Measurements from ENCODE around the gene DYNLT5.
A peak's percentile ranks its signal among the peaks of the same experiment; 100 is the strongest.

Gene DYNLT5

DNA sequence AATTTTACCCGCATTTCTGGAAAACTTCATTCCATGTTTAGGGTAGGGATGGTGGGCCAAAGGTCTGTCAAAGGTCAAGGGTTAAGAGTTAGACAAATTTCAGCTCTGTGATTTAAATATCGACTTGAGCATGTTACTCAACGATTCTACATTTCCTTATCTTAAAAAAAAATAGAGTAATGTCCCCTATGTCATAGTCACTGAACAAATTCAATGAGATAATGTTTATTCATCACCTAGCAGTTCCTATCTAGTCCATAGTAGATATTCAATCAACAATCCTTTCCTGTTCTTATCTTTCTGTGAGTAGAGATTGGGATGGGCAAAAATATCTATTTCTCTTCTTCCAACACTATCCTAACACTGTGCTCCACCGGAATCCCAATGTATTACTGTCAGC is 1.1 kb upstream of the DYNLT5 start:
- Histone ChIP-seq H3K36me3 (ENCODE audit: control insufficient read depth, insufficient read depth, low read length) (no peaks in the 10 kb centered on the region), H3K27ac (ENCODE audit: low read depth, low read length) (no peak overlapping the region), H3K27me3 (ENCODE audit: control insufficient read depth, insufficient read depth, low read length) (peaks cover 21% of the 10 kb centered on the region), H3K9me3 (ENCODE audit: control insufficient read depth, insufficient read depth, low read length) (no peaks in the 10 kb centered on the region), H3K4me1 (ENCODE audit: control insufficient read depth, insufficient read depth, low read length) (peaks cover 3% of the 10 kb centered on the region; the same call in 1 of the 2 replicates), H3K9ac (ENCODE audit: low read depth, low read length) (no peak overlapping the region), H3K4me3 (ENCODE audit: low read depth, low read length) (no peak overlapping the region)

DNA sequence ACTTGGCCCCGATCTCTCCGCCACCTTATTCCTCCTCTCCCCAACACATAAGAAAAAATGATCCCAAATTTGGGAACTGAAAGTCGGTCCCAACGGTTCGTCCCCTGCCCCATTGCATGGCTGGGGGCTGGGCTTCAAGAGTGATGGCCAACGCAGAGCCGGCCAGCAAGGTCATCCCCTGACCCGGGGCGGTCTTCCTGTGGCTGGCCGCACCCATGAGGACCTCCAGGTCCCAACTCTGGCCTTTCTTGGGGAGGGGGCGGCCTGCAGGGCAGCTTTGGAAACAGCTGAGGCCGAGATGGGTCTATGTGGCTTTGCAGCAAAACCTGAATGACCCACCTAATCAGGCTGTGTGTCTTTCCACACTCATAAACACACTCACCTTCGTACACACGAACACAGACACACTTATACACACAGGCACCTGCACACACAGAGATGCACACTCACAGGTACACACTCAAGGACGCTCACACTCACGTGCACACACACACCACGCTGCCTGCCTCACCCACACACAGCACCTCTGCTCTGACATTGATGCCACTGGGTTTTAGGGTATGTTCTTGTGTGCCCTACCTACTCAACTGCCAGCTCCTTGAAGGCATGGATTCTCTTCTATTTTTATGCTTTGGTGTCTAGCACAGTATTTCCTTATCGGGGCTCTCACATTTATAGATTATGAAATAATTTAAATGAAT is 562 bp downstream of the DYNLT5 start:
- Histone ChIP-seq H3K4me1 (ENCODE audit: control insufficient read depth, insufficient read depth, low read length) (peaks cover 3% of the 10 kb centered on the region; the same call in 1 of the 2 replicates), H3K9ac (ENCODE audit: low read depth, low read length) (0 out of 2 replicates have a peak overlapping the region, but pooled peaks have one; percentile 23)

DNA sequence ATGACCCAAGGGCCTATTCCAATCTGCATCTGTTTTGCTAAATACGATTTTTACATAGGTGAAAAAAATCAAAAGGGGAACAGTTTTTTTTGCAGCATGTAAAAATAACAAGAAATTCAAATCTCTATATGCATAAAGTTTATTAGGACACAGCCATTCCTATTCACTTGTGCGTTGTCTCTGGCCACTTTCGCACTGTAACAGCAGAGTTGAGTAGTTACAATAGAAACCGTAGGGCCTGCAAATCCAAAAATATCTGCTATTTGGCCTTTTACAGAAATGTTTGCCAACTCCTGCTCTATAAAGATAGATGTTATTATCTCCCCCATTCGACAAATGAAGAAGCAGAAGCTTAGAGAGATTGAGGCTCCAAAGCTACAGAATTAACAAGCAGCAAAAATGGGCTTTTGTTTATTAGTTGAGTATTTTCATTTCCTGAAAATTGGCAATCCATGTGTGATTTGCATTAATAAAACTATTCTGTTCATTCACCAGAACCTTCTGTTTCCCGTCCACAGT is 5.5 kb downstream of the DYNLT5 start:
- peaks cover 2% of the 10 kb centered on the region; the same call in 1 of the 2 replicates for H3K4me1 ChIP-seq (ENCODE audit: control insufficient read depth, insufficient read depth, low read length)
- no peak overlapping the region for H3K9ac ChIP-seq (ENCODE audit: low read depth, low read length)
- H3K27ac ChIP-seq (ENCODE audit: low read depth, low read length): no peak overlapping the region
- H3K36me3 ChIP-seq (ENCODE audit: control insufficient read depth, insufficient read depth, low read length): no peaks in the 10 kb centered on the region
- H3K9me3 ChIP-seq (ENCODE audit: control insufficient read depth, insufficient read depth, low read length): no peaks in the 10 kb centered on the region
- H3K27me3 ChIP-seq (ENCODE audit: control insufficient read depth, insufficient read depth, low read length): peaks cover 4% of the 10 kb centered on the region
- H3K4me3 ChIP-seq (ENCODE audit: low read depth, low read length): no peak overlapping the region

More for the DNA sequence above, 562 bp downstream of the DYNLT5 start:
- Histone ChIP-seq H3K9me3 (ENCODE audit: control insufficient read depth, insufficient read depth, low read length) (no peaks in the 10 kb centered on the region), H3K36me3 (ENCODE audit: control insufficient read depth, insufficient read depth, low read length) (no peaks in the 10 kb centered on the region), H3K4me3 (ENCODE audit: low read depth, low read length) (peak overlapping the region; percentile 63), H3K27ac (ENCODE audit: low read depth, low read length) (no peak overlapping the region), H3K27me3 (ENCODE audit: control insufficient read depth, insufficient read depth, low read length) (peaks cover 21% of the 10 kb centered on the region)

DNA sequence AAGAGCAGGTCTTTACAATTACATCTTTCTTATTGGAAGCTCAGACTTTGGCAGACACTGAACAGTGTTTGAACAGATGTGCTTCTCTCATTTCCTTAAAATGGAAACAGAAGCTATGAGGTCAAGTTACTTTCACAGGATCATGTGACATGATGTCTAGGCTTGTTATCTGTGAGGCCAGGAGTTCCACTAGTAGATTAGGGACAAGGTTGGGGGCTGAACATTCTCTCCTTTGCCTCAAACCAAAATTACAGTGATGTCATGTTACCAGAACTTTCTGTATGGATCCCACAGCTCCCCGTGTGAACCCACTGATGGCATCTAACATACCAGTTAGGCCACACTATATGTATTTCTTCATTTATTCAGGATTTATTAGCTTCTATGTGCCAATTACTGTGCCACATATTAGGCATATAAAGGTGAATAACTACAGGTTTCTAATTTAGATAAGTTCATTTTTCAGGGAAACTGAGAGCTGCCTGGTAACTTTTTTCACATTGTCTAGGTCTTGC is 6.0 kb downstream of the DYNLT5 start:
- H3K27me3 ChIP-seq (ENCODE audit: control insufficient read depth, insufficient read depth, low read length): no peaks in the 10 kb centered on the region
- H3K4me1 ChIP-seq (ENCODE audit: control insufficient read depth, insufficient read depth, low read length): no peaks in the 10 kb centered on the region
- no peak overlapping the region for H3K9ac ChIP-seq (ENCODE audit: low read depth, low read length)
- H3K4me3 ChIP-seq (ENCODE audit: low read depth, low read length): no peak overlapping the region
- H3K9me3 ChIP-seq (ENCODE audit: control insufficient read depth, insufficient read depth, low read length): no peaks in the 10 kb centered on the region
- H3K36me3 ChIP-seq (ENCODE audit: control insufficient read depth, insufficient read depth, low read length): no peaks in the 10 kb centered on the region
- no peak overlapping the region for H3K27ac ChIP-seq (ENCODE audit: low read depth, low read length)

DNA sequence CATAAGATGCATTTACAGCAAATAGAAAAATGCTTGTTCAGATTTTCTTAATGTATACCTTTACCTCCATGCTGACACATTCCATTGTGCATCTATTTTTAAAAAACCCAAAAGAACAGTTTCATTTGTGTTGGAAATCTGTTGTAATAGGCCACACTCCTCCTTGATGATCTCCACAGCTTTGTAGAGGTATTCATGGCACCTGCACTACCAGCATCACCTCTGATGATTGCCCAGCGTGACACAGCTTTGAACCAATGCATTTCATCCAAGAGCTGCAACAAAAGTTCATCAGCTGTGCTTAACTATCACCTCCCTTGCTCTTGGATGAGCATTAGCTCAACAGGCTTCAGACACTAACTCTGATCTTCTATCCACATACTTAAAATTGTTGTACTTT is 8.2 kb downstream of the DYNLT5 start:
- Histone ChIP-seq H3K9ac (ENCODE audit: low read depth, low read length) (no peak overlapping the region), H3K4me3 (ENCODE audit: low read depth, low read length) (no peak overlapping the region), H3K27ac (ENCODE audit: low read depth, low read length) (no peak overlapping the region), H3K9me3 (ENCODE audit: control insufficient read depth, insufficient read depth, low read length) (no peaks in the 10 kb centered on the region), H3K27me3 (ENCODE audit: control insufficient read depth, insufficient read depth, low read length) (no peaks in the 10 kb centered on the region), H3K4me1 (ENCODE audit: control insufficient read depth, insufficient read depth, low read length) (no peaks in the 10 kb centered on the region), H3K36me3 (ENCODE audit: control insufficient read depth, insufficient read depth, low read length) (no peaks in the 10 kb centered on the region)

DNA sequence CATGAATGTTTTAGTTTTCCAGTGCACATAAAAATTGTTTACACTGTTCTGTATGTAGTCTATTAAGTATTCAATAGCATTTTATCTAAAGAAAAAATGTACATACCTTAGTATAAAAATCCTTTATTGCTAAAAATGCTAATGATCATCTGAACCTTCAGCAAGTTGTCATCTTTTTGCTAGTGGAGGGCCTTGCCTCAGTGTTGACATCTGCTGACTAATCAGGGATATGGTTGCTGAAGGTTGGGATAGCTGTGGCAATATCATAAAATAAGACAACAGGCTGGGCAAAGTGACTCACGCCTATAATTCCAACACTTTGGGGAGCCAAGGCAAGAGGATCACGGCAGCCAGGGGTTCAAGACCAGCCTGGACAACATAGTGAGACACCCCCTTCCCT is 9.0 kb downstream of the DYNLT5 start:
- no peaks in the 10 kb centered on the region for H3K9me3 ChIP-seq (ENCODE audit: control insufficient read depth, insufficient read depth, low read length)
- H3K27ac ChIP-seq (ENCODE audit: low read depth, low read length): no peak overlapping the region
- H3K36me3 ChIP-seq (ENCODE audit: control insufficient read depth, insufficient read depth, low read length): no peaks in the 10 kb centered on the region
- H3K4me1 ChIP-seq (ENCODE audit: control insufficient read depth, insufficient read depth, low read length): no peaks in the 10 kb centered on the region
- H3K27me3 ChIP-seq (ENCODE audit: control insufficient read depth, insufficient read depth, low read length): no peaks in the 10 kb centered on the region
- H3K9ac ChIP-seq (ENCODE audit: low read depth, low read length): no peak overlapping the region
- no peak overlapping the region for H3K4me3 ChIP-seq (ENCODE audit: low read depth, low read length)

DNA sequence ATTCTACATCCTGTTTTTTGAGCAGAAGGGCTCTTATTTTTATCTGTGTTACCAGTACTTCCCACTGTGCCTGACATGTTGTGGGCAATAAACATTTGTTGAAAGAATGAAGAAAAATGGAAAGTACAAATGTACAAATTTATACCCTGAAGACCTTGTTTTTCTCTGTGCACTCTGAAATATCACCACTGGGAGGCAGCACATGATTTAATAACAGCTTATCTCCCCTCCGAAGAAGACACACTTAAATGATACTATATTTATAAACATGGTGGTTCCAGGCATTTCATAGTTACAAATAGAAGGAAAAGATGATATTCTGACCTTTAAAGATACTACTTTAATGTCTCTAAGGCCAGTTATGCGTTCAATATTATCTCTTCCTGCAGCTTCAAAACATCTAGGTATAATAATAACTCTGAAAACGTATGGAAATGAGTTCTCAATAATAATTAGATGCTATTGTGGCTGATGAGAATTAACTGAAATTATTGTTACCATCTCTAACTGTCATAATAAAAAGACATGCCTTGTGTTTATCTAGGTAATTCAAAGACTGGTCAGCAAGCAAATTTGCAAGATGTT is 12.8 kb downstream of the DYNLT5 start:
- H3K27ac ChIP-seq (ENCODE audit: low read depth, low read length): no peak overlapping the region
- no peaks in the 10 kb centered on the region for H3K4me1 ChIP-seq (ENCODE audit: control insufficient read depth, insufficient read depth, low read length)
- no peak overlapping the region for H3K9ac ChIP-seq (ENCODE audit: low read depth, low read length)
- H3K9me3 ChIP-seq (ENCODE audit: control insufficient read depth, insufficient read depth, low read length): no peaks in the 10 kb centered on the region
- H3K27me3 ChIP-seq (ENCODE audit: control insufficient read depth, insufficient read depth, low read length): no peaks in the 10 kb centered on the region
- no peaks in the 10 kb centered on the region for H3K36me3 ChIP-seq (ENCODE audit: control insufficient read depth, insufficient read depth, low read length)
- no peak overlapping the region for H3K4me3 ChIP-seq (ENCODE audit: low read depth, low read length)

DNA sequence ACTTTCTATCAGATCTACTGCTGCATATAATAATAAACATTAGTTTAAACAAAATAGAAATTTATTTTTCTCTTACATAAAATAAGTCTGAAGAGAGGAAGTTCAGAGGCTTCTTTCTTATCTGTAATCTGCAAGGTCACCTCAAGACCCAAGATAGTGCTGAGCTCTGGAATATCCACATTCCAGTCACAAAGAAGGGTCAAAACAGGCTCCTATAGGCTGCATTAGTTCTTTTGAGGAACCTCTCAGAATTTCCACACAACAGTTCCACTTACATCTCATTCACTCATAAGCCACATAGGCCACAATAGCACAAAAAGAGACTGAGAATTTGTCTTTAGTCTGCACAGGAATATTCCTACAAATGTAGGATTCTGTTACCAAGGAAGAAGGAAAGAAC is 15.4 kb downstream of the DYNLT5 start:
- Histone ChIP-seq H3K27me3 (ENCODE audit: control insufficient read depth, insufficient read depth, low read length) (no peaks in the 10 kb centered on the region), H3K9ac (ENCODE audit: low read depth, low read length) (no peak overlapping the region), H3K9me3 (ENCODE audit: control insufficient read depth, insufficient read depth, low read length) (no peaks in the 10 kb centered on the region), H3K4me1 (ENCODE audit: control insufficient read depth, insufficient read depth, low read length) (no peaks in the 10 kb centered on the region), H3K4me3 (ENCODE audit: low read depth, low read length) (no peak overlapping the region), H3K27ac (ENCODE audit: low read depth, low read length) (no peak overlapping the region), H3K36me3 (ENCODE audit: control insufficient read depth, insufficient read depth, low read length) (no peaks in the 10 kb centered on the region)

DNA sequence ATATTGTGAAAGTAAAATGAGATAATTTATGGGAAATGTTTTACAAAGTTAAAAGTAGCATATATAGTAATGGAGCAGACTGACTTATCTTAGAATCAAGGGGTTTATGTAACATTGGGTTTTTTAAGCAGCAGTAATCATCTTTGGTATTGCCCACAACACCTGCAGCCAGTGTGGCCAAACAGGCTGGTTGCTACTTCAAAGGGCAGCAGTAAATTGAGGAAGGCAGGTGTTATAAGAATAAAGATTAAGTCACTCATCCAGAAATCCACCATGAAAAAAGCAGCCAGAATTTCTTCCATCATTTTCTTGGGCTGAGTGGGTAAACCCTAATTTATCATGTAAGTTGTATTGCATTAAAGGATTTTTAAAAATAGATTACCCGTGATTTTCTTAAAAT is 16.7 kb downstream of the DYNLT5 start:
- H3K27ac ChIP-seq (ENCODE audit: low read depth, low read length): no peak overlapping the region
- H3K9ac ChIP-seq (ENCODE audit: low read depth, low read length): no peak overlapping the region
- H3K27me3 ChIP-seq (ENCODE audit: control insufficient read depth, insufficient read depth, low read length): no peaks in the 10 kb centered on the region

DNA sequence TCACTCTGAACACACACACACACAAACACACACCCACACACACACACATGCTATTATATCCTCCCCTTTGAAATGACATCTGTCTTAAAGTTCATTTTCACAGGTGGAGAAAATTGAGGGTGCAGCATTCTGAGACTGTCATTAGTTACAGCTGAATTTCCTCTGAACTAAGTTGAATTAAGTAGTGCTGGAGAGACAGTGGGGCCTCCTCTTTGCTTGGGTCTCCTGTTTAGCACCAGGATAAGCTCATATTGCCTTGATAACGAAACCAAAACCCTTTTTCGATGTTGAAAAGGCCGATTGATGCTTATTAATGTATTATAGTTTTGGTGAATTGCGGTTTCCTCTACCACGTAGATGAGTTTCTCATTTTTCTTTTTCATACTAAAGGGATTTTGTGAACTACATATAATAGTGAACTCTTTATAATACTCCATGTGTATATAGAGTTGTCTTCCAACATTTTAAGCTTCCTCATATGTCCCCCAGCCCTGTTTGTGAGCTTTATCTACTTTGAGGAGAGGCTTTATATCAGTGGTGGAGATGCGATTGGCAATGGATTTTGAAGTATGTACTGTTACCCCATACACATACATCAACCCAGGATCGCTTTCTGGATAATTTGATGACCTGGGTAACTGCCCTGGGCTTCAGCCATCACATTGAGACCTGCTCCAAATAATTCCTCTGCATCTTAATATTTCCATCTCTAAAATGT is 17.4 kb downstream of the DYNLT5 start:
- Histone ChIP-seq H3K9me3 (ENCODE audit: control insufficient read depth, insufficient read depth, low read length) (no peaks in the 10 kb centered on the region), H3K27me3 (ENCODE audit: control insufficient read depth, insufficient read depth, low read length) (no peaks in the 10 kb centered on the region), H3K4me3 (ENCODE audit: low read depth, low read length) (no peak overlapping the region), H3K36me3 (ENCODE audit: control insufficient read depth, insufficient read depth, low read length) (no peaks in the 10 kb centered on the region), H3K4me1 (ENCODE audit: control insufficient read depth, insufficient read depth, low read length) (no peaks in the 10 kb centered on the region), H3K27ac (ENCODE audit: low read depth, low read length) (no peak overlapping the region), H3K9ac (ENCODE audit: low read depth, low read length) (no peak overlapping the region)

More for the DNA sequence above, 16.7 kb downstream of the DYNLT5 start:
- Histone ChIP-seq H3K4me1 (ENCODE audit: control insufficient read depth, insufficient read depth, low read length) (no peaks in the 10 kb centered on the region), H3K4me3 (ENCODE audit: low read depth, low read length) (no peak overlapping the region), H3K36me3 (ENCODE audit: control insufficient read depth, insufficient read depth, low read length) (no peaks in the 10 kb centered on the region), H3K9me3 (ENCODE audit: control insufficient read depth, insufficient read depth, low read length) (no peaks in the 10 kb centered on the region)

DNA sequence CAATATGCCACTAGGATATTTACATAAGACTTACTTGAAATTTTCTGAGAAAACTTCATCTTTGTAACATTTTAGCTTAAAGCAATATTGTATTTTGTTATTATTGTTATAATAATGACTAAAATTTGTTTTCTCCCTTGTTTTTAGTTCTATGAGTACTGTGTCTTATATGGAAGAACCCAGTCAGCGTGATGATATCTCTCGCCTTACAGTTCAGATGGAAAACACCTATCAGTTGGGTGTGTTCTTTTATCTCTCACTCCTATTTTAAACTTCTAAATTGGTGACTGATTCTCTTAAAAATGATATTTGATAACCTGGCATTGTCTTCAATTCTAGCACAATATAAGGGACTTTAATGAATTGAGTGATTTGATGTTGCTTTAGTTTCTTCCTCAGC is 18.0 kb downstream of the DYNLT5 start:
- Histone ChIP-seq H3K9ac (ENCODE audit: low read depth, low read length) (no peak overlapping the region), H3K9me3 (ENCODE audit: control insufficient read depth, insufficient read depth, low read length) (no peaks in the 10 kb centered on the region), H3K4me3 (ENCODE audit: low read depth, low read length) (no peak overlapping the region), H3K27me3 (ENCODE audit: control insufficient read depth, insufficient read depth, low read length) (no peaks in the 10 kb centered on the region), H3K36me3 (ENCODE audit: control insufficient read depth, insufficient read depth, low read length) (no peaks in the 10 kb centered on the region), H3K4me1 (ENCODE audit: control insufficient read depth, insufficient read depth, low read length) (no peaks in the 10 kb centered on the region), H3K27ac (ENCODE audit: low read depth, low read length) (no peak overlapping the region)
